Chondrocyte (in vitro differentiated cells): Measurements from ENCODE around the gene ENDOG. TPM values are rescaled to one million over a fixed set of nuclear protein-coding genes. Genes with fewer than 3 reads are reported as not detected.

ENCODE experiments used
- DNase-seq: peaks from one replicate; pipeline ENCODE4 v3.0.0; 2021; ENCODE audit warnings: mixed read lengths, low spot score
- H3K27ac Mint-ChIP-seq: one replicate; pipeline ENCODE4 v1.8.0; 2021; ENCODE audit warnings: mild to moderate bottlenecking, moderate library complexity, mixed read lengths; ENCODE audit not compliant: unreplicated experiment
- H3K27me3 Mint-ChIP-seq: 2 replicates; pipeline ENCODE4 v1.8.0; 2021; ENCODE audit warnings: low read depth, mixed read lengths
- H3K36me3 Mint-ChIP-seq: 2 replicates; pipeline ENCODE4 v1.8.0; 2021; ENCODE audit warnings: low read depth, mixed read lengths
- H3K4me1 Mint-ChIP-seq: 2 replicates; pipeline ENCODE4 v1.8.0; 2021; ENCODE audit warnings: low read depth, mild to moderate bottlenecking, mixed read lengths
- H3K4me3 Mint-ChIP-seq: one replicate; pipeline ENCODE4 v1.8.0; 2021; ENCODE audit warnings: mild to moderate bottlenecking, moderate library complexity, mixed read lengths; ENCODE audit not compliant: unreplicated experiment
- H3K9me3 Mint-ChIP-seq: 2 replicates; pipeline ENCODE4 v1.8.0; 2021; ENCODE audit warnings: low read depth, mixed read lengths
- CTCF ChIP-seq: fragments of 200-600 bp; sonication (generic); IDR thresholded peaks from 2 replicates; pipeline ENCODE4 v1.5.0; 2021; ENCODE audit warnings: antibody characterized with exemption, mild to moderate bottlenecking, moderate library complexity
- total RNA-seq: library from RNA; stranded (reverse); gene quantifications from 3 replicates; pipeline ENCODE4 v1.2.1, GENCODE V29; 2021

Gene ENDOG
- total RNA-seq, 1 donor from 2014 or later: 23.1 TPM

DNA sequence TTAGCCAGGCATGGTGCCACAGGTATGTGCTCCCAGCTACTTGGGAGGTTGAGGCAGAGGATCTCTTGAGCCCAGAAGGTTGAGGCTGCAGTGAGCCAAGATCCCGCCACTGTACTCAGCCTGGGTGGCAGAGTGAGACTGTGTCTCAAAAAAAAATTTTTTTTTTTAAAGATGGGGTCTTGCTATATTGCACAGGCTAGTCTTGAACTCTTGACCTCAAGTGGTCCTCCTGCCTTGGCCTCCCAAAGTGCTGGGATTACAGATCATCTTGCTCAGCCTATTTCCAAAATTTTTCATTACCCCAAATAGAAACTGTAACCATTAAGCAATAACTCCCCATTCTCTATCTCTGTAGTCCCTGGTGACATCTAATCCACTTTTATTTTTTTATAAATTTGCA lies 35.6 kb upstream of the ENDOG start:
- H3K4me3 Mint-ChIP-seq: no peak overlapping the region
- peaks cover 12% of the 10 kb centered on the region for H3K4me1 Mint-ChIP-seq
- no peak overlapping the region for H3K27ac Mint-ChIP-seq
- H3K9me3 Mint-ChIP-seq: peaks cover 4% of the 10 kb centered on the region
- no peak for TF ChIP-seq CTCF
- DNase-seq: no peak
- H3K36me3 Mint-ChIP-seq: no peaks in the 10 kb centered on the region
- no peaks in the 10 kb centered on the region for H3K27me3 Mint-ChIP-seq

DNA sequence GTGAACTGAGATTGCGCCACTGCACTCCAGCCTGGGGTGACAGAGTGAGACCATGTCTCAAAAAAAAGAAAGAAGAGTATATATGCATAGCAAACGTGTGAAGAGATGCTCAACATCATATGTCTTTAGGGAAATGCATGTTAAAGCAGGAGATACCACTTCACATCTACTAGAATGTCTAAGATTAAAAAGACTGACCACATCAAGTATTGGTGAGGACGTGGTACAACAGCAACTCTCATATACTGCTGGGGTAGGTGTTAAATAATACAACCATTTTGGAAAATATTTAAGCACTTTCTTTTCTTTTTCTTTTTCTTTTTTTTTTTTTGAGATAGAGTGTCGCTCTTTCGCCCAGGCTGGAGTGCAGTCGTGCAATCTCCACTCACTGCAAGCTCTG lies 32.9 kb upstream of the ENDOG start:
- no peak for TF ChIP-seq CTCF

GRCh38 chr9:128786681-128787601 lies 31.4 kb upstream of the ENDOG start, which contains the start of gene TBC1D13:
Gene TBC1D13 (plus strand): TSS chr9:128787253. CDS start chr9:128787354, 101 bp downstream.
- Mint-ChIP-seq H3K9me3 (no peaks in the 10 kb centered on the region), H3K36me3 (peaks cover 7% of the 10 kb centered on the region), H3K4me1 (peaks cover 25% of the 10 kb centered on the region), H3K27me3 (no peaks in the 10 kb centered on the region), H3K27ac (peak within 1 kb of the TSS; percentile 88), H3K4me3 (peak within 1 kb of the TSS; percentile 93)
- DNase-seq: no peak
- no peak for TF ChIP-seq CTCF

More for the DNA sequence above, 32.9 kb upstream of the ENDOG start:
- Mint-ChIP-seq H3K9me3 (peaks cover 4% of the 10 kb centered on the region), H3K4me1 (peaks cover 25% of the 10 kb centered on the region), H3K27ac (no peak overlapping the region), H3K36me3 (no peaks in the 10 kb centered on the region), H3K4me3 (no peak overlapping the region), H3K27me3 (no peaks in the 10 kb centered on the region)
- no peak for DNase-seq

- no peak for DNase-seq
- no peaks in the 10 kb centered on the region for H3K27me3 Mint-ChIP-seq
- peaks cover 25% of the 10 kb centered on the region for H3K4me1 Mint-ChIP-seq
- peak overlapping the region; percentile 93 for H3K4me3 Mint-ChIP-seq
- peaks cover 10% of the 10 kb centered on the region for H3K36me3 Mint-ChIP-seq
- peak overlapping the region; percentile 88 for H3K27ac Mint-ChIP-seq
- TF ChIP-seq CTCF: no peak
- no peaks in the 10 kb centered on the region for H3K9me3 Mint-ChIP-seq
These were observed 30.6 kb upstream of the ENDOG start for GRCh38 chr9:128787659-128788058.

DNA sequence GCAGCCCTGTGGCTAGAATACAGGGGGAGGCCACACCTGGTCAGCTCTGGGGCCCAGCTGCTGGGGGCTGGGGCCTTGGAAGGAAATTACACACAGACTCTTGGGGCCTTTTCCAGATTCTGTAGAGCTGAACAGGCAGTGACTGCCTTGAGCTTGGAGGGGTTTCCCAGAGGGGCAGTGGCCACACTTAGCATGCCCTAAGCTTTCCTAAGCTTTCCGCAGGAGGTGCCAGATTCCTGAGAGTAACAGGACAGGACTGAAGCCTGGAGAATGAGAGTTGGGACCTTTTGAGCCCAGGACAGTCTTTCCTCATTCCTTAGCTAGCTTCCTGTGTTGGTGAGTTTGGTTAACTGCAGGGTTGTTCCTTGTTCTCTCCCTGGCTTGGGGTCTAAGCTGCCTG lies 29.9 kb upstream of the ENDOG start:
- Mint-ChIP-seq H3K4me1 (peaks cover 19% of the 10 kb centered on the region), H3K4me3 (peak overlapping the region; percentile 93), H3K27ac (peak overlapping the region; percentile 88), H3K27me3 (no peaks in the 10 kb centered on the region), H3K9me3 (no peaks in the 10 kb centered on the region), H3K36me3 (peaks cover 16% of the 10 kb centered on the region)
- TF ChIP-seq CTCF: no peak
- DNase-seq: no peak
